ENCODE measurements around the gene CUL9. TPM values are rescaled to one million over a fixed set of nuclear protein-coding genes. Genes with fewer than 3 reads are reported as not detected.

CUL9 gene
- total RNA-seq, 1 donor from 2014 or later: 49.5 TPM

- Mint-ChIP-seq H3K4me1 (ENCODE audit: unreplicated experiment) (peaks cover 22% of the 10 kb centered on the region), H3K36me3 (peaks cover 9% of the 10 kb centered on the region), H3K27me3 (no peaks in the 10 kb centered on the region), H3K9me3 (no peaks in the 10 kb centered on the region), H3K27ac (no peak overlapping the region), H3K4me3 (no peak overlapping the region)
- DNase-seq (ENCODE audit: extremely low spot score, unreplicated experiment): no peak
- TF ChIP-seq, protein P1, sequence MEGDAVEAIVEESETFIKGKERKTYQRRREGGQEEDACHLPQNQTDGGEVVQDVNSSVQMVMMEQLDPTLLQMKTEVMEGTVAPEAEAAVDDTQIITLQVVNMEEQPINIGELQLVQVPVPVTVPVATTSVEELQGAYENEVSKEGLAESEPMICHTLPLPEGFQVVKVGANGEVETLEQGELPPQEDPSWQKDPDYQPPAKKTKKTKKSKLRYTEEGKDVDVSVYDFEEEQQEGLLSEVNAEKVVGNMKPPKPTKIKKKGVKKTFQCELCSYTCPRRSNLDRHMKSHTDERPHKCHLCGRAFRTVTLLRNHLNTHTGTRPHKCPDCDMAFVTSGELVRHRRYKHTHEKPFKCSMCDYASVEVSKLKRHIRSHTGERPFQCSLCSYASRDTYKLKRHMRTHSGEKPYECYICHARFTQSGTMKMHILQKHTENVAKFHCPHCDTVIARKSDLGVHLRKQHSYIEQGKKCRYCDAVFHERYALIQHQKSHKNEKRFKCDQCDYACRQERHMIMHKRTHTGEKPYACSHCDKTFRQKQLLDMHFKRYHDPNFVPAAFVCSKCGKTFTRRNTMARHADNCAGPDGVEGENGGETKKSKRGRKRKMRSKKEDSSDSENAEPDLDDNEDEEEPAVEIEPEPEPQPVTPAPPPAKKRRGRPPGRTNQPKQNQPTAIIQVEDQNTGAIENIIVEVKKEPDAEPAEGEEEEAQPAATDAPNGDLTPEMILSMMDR (conservative IDR thresholded peaks at IDR 0.05): no peak
Observed at GRCh38 chr6:43185391-43185985, 3.5 kb downstream of the CUL9 start.

GRCh38 chr6:43186019-43186418 is 4.0 kb downstream of the CUL9 start:
- TF ChIP-seq, protein P1 (conservative IDR thresholded peaks at IDR 0.05): no peak
- Mint-ChIP-seq H3K9me3 (no peaks in the 10 kb centered on the region), H3K27me3 (no peaks in the 10 kb centered on the region), H3K27ac (no peak overlapping the region), H3K4me3 (no peak overlapping the region), H3K36me3 (peaks cover 9% of the 10 kb centered on the region), H3K4me1 (ENCODE audit: unreplicated experiment) (peaks cover 20% of the 10 kb centered on the region)
- no peak for DNase-seq (ENCODE audit: extremely low spot score, unreplicated experiment)

GRCh38 chr6:43186706-43187105 is 4.7 kb downstream of the CUL9 start:
- no peak overlapping the region for H3K27ac Mint-ChIP-seq
- peaks cover 13% of the 10 kb centered on the region for H3K4me1 Mint-ChIP-seq (ENCODE audit: unreplicated experiment)
- no peaks in the 10 kb centered on the region for H3K9me3 Mint-ChIP-seq
- no peaks in the 10 kb centered on the region for H3K27me3 Mint-ChIP-seq
- H3K36me3 Mint-ChIP-seq: peaks cover 9% of the 10 kb centered on the region
- no peak for DNase-seq (ENCODE audit: extremely low spot score, unreplicated experiment)
- no peak overlapping the region for H3K4me3 Mint-ChIP-seq
- TF ChIP-seq, protein P1 (conservative IDR thresholded peaks at IDR 0.05): no peak

DNA sequence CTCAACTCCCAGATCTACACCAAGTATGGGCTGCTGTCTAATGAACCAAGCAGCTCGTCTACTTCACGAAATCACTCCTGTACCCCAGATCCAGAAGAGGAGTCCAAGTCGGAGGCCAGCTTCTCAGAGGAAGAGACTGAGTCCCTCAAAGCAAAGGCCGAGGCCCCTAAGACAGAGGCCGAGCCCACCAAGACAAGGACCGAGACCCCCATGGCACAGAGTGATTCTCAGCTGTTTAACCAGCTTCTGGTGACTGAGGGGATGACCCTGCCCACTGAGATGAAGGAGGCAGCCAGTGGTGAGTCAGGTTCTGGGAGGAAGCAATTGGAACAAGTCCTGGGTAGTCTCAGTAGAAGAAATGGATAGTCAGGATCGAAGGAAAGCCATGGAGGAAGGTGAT is 5.8 kb downstream of the CUL9 start:
- Mint-ChIP-seq H3K9me3 (no peaks in the 10 kb centered on the region), H3K27ac (no peak overlapping the region), H3K27me3 (no peaks in the 10 kb centered on the region), H3K36me3 (peaks cover 13% of the 10 kb centered on the region), H3K4me3 (no peak overlapping the region), H3K4me1 (ENCODE audit: unreplicated experiment) (peaks cover 7% of the 10 kb centered on the region)
- TF ChIP-seq, protein P1 (conservative IDR thresholded peaks at IDR 0.05): no peak
- DNase-seq (ENCODE audit: extremely low spot score, unreplicated experiment): no peak

GRCh38 chr6:43188426-43188825 is 6.4 kb downstream of the CUL9 start:
- TF ChIP-seq, protein P1 (conservative IDR thresholded peaks at IDR 0.05): no peak
- Mint-ChIP-seq H3K27me3 (no peaks in the 10 kb centered on the region), H3K36me3 (peaks cover 15% of the 10 kb centered on the region), H3K4me1 (ENCODE audit: unreplicated experiment) (peaks cover under 1% of the 10 kb centered on the region), H3K9me3 (no peaks in the 10 kb centered on the region), H3K27ac (no peak overlapping the region), H3K4me3 (no peak overlapping the region)
- no peak for DNase-seq (ENCODE audit: extremely low spot score, unreplicated experiment)
